Fibroblast of skin of left biceps (primary cell): ENCODE results near the gene PHF2.

Experiments used
- DNase-seq, 2 experiments: peaks; one replicate each; pipeline ENCODE4 v3.0.0-alpha.2; 2013; ENCODE audit warnings: low read depth in 2 of 2

Gene PHF2

GRCh38 chr9:93568169-93568568 is 8.2 kb upstream of the PHF2 start:
- DNase-seq: no peak

- DNase-seq: no peak
Measured at GRCh38 chr9:93569621-93570174, 6.7 kb upstream of the PHF2 start.

GRCh38 chr9:93572221-93572620 is 4.2 kb upstream of the PHF2 start:
- DNase-seq: no peak

- DNase-seq: no peak
Measured at GRCh38 chr9:93572636-93573515, 3.5 kb upstream of the PHF2 start.

GRCh38 chr9:93573516-93573828 is 2.9 kb upstream of the PHF2 start:
- no peak for DNase-seq

GRCh38 chr9:93574091-93574899 is 2.1 kb upstream of the PHF2 start:
- no peak for DNase-seq

- DNase-seq: no peak
Measured at GRCh38 chr9:93574900-93575795, 1.2 kb upstream of the PHF2 start.

GRCh38 chr9:93575796-93576257 is 557 bp upstream of the PHF2 start:
- no peak for DNase-seq

GRCh38 chr9:93577078-93577974 is 942 bp downstream of the PHF2 start:
- no peak for DNase-seq

- no peak for DNase-seq
Measured at GRCh38 chr9:93577975-93578682, 1.7 kb downstream of the PHF2 start.

GRCh38 chr9:93578844-93579243 is 2.5 kb downstream of the PHF2 start:
- DNase-seq: no peak

- no peak for DNase-seq
Measured at GRCh38 chr9:93579711-93580516, 3.5 kb downstream of the PHF2 start.

- no peak for DNase-seq
Measured at GRCh38 chr9:93580654-93581380, 4.4 kb downstream of the PHF2 start.

GRCh38 chr9:93582115-93582514 is 5.7 kb downstream of the PHF2 start:
- no peak for DNase-seq

- no peak for DNase-seq
Measured at GRCh38 chr9:93582550-93582949, 6.2 kb downstream of the PHF2 start.

GRCh38 chr9:93585259-93585658 is 8.9 kb downstream of the PHF2 start:
- DNase-seq: no peak

- DNase-seq: no peak
Measured at GRCh38 chr9:93585695-93586094, 9.3 kb downstream of the PHF2 start.

- DNase-seq: no peak
Measured at GRCh38 chr9:93586290-93587057, 10.1 kb downstream of the PHF2 start.
